ENCODE results near the gene CASQ1. TPM values are rescaled to one million over a fixed set of nuclear protein-coding genes. Genes with fewer than 3 reads are reported as not detected.

The CASQ1 gene
- 10 to 100 TPM in 3 of 4 donors, 1 to 10 TPM in 1; 9.5 to 24.7 (median 15.3) TPM for total RNA-seq
- 33.3 TPM for polyA plus RNA-seq
- long read RNA-seq, donor 1, transcript CASQ1-201 (11 exons, 1,897 nt): major isoform, 68 of 72 reads
- long read RNA-seq, donor 1, partial matches to known transcripts: 3 of 72 reads
- long read RNA-seq, donor 1, other reads (novel, unspliced or antisense): 1 of 72 reads
- long read RNA-seq, donor 2, transcript CASQ1-201 (11 exons, 1,897 nt): major isoform, 7 of 7 reads
- long read RNA-seq, donor 2, partial matches to known transcripts: 0 of 7 reads
- long read RNA-seq, donor 2, other reads (novel, unspliced or antisense): 0 of 7 reads
- long read RNA-seq, donor 3, transcript CASQ1-201 (11 exons, 1,897 nt): major isoform, 70 of 72 reads
- long read RNA-seq, donor 3, partial matches to known transcripts: 0 of 72 reads
- long read RNA-seq, donor 3, other reads (novel, unspliced or antisense): 2 of 72 reads
- long read RNA-seq, donor 4, transcript CASQ1-201 (11 exons, 1,897 nt): major isoform, 11 of 11 reads
- long read RNA-seq, donor 4, partial matches to known transcripts: 0 of 11 reads
- long read RNA-seq, donor 4, other reads (novel, unspliced or antisense): 0 of 11 reads

GRCh38 chr1:160189649-160190625 is at the start of gene CASQ1:
Gene CASQ1 (plus strand): TSS chr1:160190575. CDS start chr1:160190752, 177 bp downstream.
- no peaks in the 10 kb centered on the region for H3K27me3 ChIP-seq (ENCODE audit: control insufficient read depth, insufficient read depth)
- peaks cover 9% of the 10 kb centered on the region for H3K4me1 ChIP-seq (ENCODE audit: control insufficient read depth, insufficient read depth, low read length)
- H3K9me3 ChIP-seq (ENCODE audit: control insufficient read depth, low read length): no peaks in the 10 kb centered on the region
- H3K4me3 ChIP-seq (ENCODE audit: low read length): no peak within 1 kb of the TSS
- WGBS: 40% methylated on average over 15 of the region's 15 CpGs
- peak; percentile 54 to 57 for ATAC-seq
- intact Hi-C loops (cut with DNase I): loop anchor here in 2 of 4 donors (5.0 to 10.0 kb wide), 5 partner anchors 57 to 105 kb away; no protein-coding TSS in a partner anchor
- peak; percentile 76 to 90 (median 81) for DNase-seq
- H3K27ac ChIP-seq (ENCODE audit: low read length): peak within 1 kb of the TSS; percentile 25

GRCh38 chr1:160143695-160144094 is 46.7 kb upstream of the CASQ1 start:
- peak in 1 of 3 donors; percentile 11 for DNase-seq
- Histone ChIP-seq H3K27ac (ENCODE audit: low read length) (no peak overlapping the region), H3K4me1 (ENCODE audit: control insufficient read depth, insufficient read depth, low read length) (no peaks in the 10 kb centered on the region), H3K4me3 (ENCODE audit: low read length) (no peak overlapping the region), H3K27me3 (ENCODE audit: control insufficient read depth, insufficient read depth) (no peaks in the 10 kb centered on the region), H3K9me3 (ENCODE audit: control insufficient read depth, low read length) (no peaks in the 10 kb centered on the region)
- WGBS: 24% methylated on average over 1 of the region's 1 CpG
- ATAC-seq: peak in 1 of 2 donors; percentile 7
- intact Hi-C loops (cut with DNase I): no loop called here

GRCh38 chr1:160144921-160145320 is 45.5 kb upstream of the CASQ1 start:
- intact Hi-C loops (cut with DNase I): no loop called here
- H3K27me3 ChIP-seq (ENCODE audit: control insufficient read depth, insufficient read depth): no peaks in the 10 kb centered on the region
- DNase-seq: no peak
- no peak for ATAC-seq
- 59% methylated on average over 4 of the region's 4 CpGs for WGBS
- H3K9me3 ChIP-seq (ENCODE audit: control insufficient read depth, low read length): no peaks in the 10 kb centered on the region
- no peak overlapping the region for H3K4me3 ChIP-seq (ENCODE audit: low read length)
- H3K27ac ChIP-seq (ENCODE audit: low read length): no peak overlapping the region
- no peaks in the 10 kb centered on the region for H3K4me1 ChIP-seq (ENCODE audit: control insufficient read depth, insufficient read depth, low read length)

- ATAC-seq: no peak
- DNase-seq: no peak
- WGBS: 93% methylated on average over 14 of the region's 14 CpGs
- no peak overlapping the region for H3K27ac ChIP-seq (ENCODE audit: low read length)
- no peaks in the 10 kb centered on the region for H3K27me3 ChIP-seq (ENCODE audit: control insufficient read depth, insufficient read depth)
- no peak overlapping the region for H3K4me3 ChIP-seq (ENCODE audit: low read length)
- intact Hi-C loops (cut with DNase I): no loop called here
- no peaks in the 10 kb centered on the region for H3K9me3 ChIP-seq (ENCODE audit: control insufficient read depth, low read length)
- H3K4me1 ChIP-seq (ENCODE audit: control insufficient read depth, insufficient read depth, low read length): no peaks in the 10 kb centered on the region
Measured at GRCh38 chr1:160146107-160146506, 44.3 kb upstream of the CASQ1 start.

GRCh38 chr1:160148121-160148520 is 42.3 kb upstream of the CASQ1 start:
- WGBS: 68% methylated on average over 3 of the region's 3 CpGs
- intact Hi-C loops (cut with DNase I): no loop called here
- H3K9me3 ChIP-seq (ENCODE audit: control insufficient read depth, low read length): no peaks in the 10 kb centered on the region
- H3K27me3 ChIP-seq (ENCODE audit: control insufficient read depth, insufficient read depth): no peaks in the 10 kb centered on the region
- no peaks in the 10 kb centered on the region for H3K4me1 ChIP-seq (ENCODE audit: control insufficient read depth, insufficient read depth, low read length)
- no peak overlapping the region for H3K27ac ChIP-seq (ENCODE audit: low read length)
- no peak overlapping the region for H3K4me3 ChIP-seq (ENCODE audit: low read length)
- DNase-seq (no peak), ATAC-seq (peak in 1 of 2 donors; percentile 41)

- no peak for ATAC-seq
- intact Hi-C loops (cut with DNase I): no loop called here
- H3K9me3 ChIP-seq (ENCODE audit: control insufficient read depth, low read length): no peaks in the 10 kb centered on the region
- no peaks in the 10 kb centered on the region for H3K4me1 ChIP-seq (ENCODE audit: control insufficient read depth, insufficient read depth, low read length)
- H3K4me3 ChIP-seq (ENCODE audit: low read length): no peak overlapping the region
- no peak for DNase-seq
- no peaks in the 10 kb centered on the region for H3K27me3 ChIP-seq (ENCODE audit: control insufficient read depth, insufficient read depth)
- no peak overlapping the region for H3K27ac ChIP-seq (ENCODE audit: low read length)
Measured at GRCh38 chr1:160149233-160149632, 41.1 kb upstream of the CASQ1 start.

GRCh38 chr1:160149716-160150115 is 40.7 kb upstream of the CASQ1 start:
- Histone ChIP-seq H3K9me3 (ENCODE audit: control insufficient read depth, low read length) (no peaks in the 10 kb centered on the region), H3K27ac (ENCODE audit: low read length) (no peak overlapping the region), H3K4me3 (ENCODE audit: low read length) (no peak overlapping the region), H3K27me3 (ENCODE audit: control insufficient read depth, insufficient read depth) (no peaks in the 10 kb centered on the region), H3K4me1 (ENCODE audit: control insufficient read depth, insufficient read depth, low read length) (no peaks in the 10 kb centered on the region)
- no peak for ATAC-seq
- intact Hi-C loops (cut with DNase I): no loop called here
- no peak for DNase-seq
- WGBS: 61% methylated on average over 2 of the region's 2 CpGs

- intact Hi-C loops (cut with DNase I): no loop called here
- Histone ChIP-seq H3K4me3 (ENCODE audit: low read length) (no peak within 1 kb of the TSS), H3K27me3 (ENCODE audit: control insufficient read depth, insufficient read depth) (no peaks in the 10 kb centered on the region), H3K4me1 (ENCODE audit: control insufficient read depth, insufficient read depth, low read length) (no peaks in the 10 kb centered on the region), H3K9me3 (ENCODE audit: control insufficient read depth, low read length) (no peaks in the 10 kb centered on the region), H3K27ac (ENCODE audit: low read length) (no peak within 1 kb of the TSS)
- no peak for ATAC-seq
- 92% methylated on average over 6 of the region's 6 CpGs for WGBS
- DNase-seq: no peak
Measured at GRCh38 chr1:160151303-160151702, 39.1 kb upstream of the CASQ1 start, which contains the start of gene ATP1A4. Gene ATP1A4 (plus strand): TSS chr1:160151603. CDS start chr1:160152041, 438 bp downstream.

GRCh38 chr1:160154790-160155189 is 35.6 kb upstream of the CASQ1 start:
- no peaks in the 10 kb centered on the region for H3K27me3 ChIP-seq (ENCODE audit: control insufficient read depth, insufficient read depth)
- 86% methylated on average over 3 of the region's 3 CpGs for WGBS
- no peak overlapping the region for H3K4me3 ChIP-seq (ENCODE audit: low read length)
- no peak overlapping the region for H3K27ac ChIP-seq (ENCODE audit: low read length)
- H3K9me3 ChIP-seq (ENCODE audit: control insufficient read depth, low read length): no peaks in the 10 kb centered on the region
- intact Hi-C loops (cut with DNase I): no loop called here
- ATAC-seq (no peak), DNase-seq (no peak)
- no peaks in the 10 kb centered on the region for H3K4me1 ChIP-seq (ENCODE audit: control insufficient read depth, insufficient read depth, low read length)

- DNase-seq: no peak
- Histone ChIP-seq H3K9me3 (ENCODE audit: control insufficient read depth, low read length) (no peaks in the 10 kb centered on the region), H3K4me3 (ENCODE audit: low read length) (no peak overlapping the region), H3K27me3 (ENCODE audit: control insufficient read depth, insufficient read depth) (no peaks in the 10 kb centered on the region), H3K27ac (ENCODE audit: low read length) (no peak overlapping the region), H3K4me1 (ENCODE audit: control insufficient read depth, insufficient read depth, low read length) (no peaks in the 10 kb centered on the region)
- no peak for ATAC-seq
- WGBS: 83% methylated on average over 5 of the region's 5 CpGs
- intact Hi-C loops (cut with DNase I): no loop called here
Measured at GRCh38 chr1:160156361-160156760, 34.0 kb upstream of the CASQ1 start.
